IMR-90 (cell line): ENCODE data around the gene CCL14. TPM values are rescaled to one million over a fixed set of nuclear protein-coding genes. Genes with fewer than 3 reads are reported as not detected.
"Not testable (repeated sequence)": the region's sequence is repeated elsewhere in the genome, so short reads cannot be mapped to it uniquely, and the experiment has no call there.

ENCODE experiments used
- ATAC-seq: fragments of 200-7000 bp; cut with Tn5 transposase; 2 replicates; pipeline ENCODE4 v1.9.1; 2020; ENCODE audit warnings: low read depth, mild to moderate bottlenecking, moderate library complexity
- BruUV-seq: library from RNA; stranded (reverse); fragments of 400-500 nt; replicated peaks from 2 replicates; lab custom pipeline; 2021; lab: Mats Ljungman, UMichigan
- CTCF ChIA-PET: fragments of 300-600 bp; formaldehyde crosslinking; extraction: SDS; loops from one replicate; lab custom pipeline; 2021; ENCODE audit warnings: antibody characterized with exemption; lab: Yijun Ruan, JAX
- POLR2A ChIA-PET: fragments of 300-600 bp; sonication (Branson Sonifier 250); formaldehyde crosslinking; loops from one replicate; lab custom pipeline; 2022; ENCODE audit warnings: antibody characterized with exemption; ENCODE audit not compliant: unreplicated experiment; lab: Charles Lee
- DNase-seq: peaks from one replicate; pipeline ENCODE4 v3.0.0; 2013
- H2AFZ ChIP-seq: replicated peaks from 2 replicates; pipeline ENCODE3; 2013; ENCODE audit warnings: low read length, mild to moderate bottlenecking; ENCODE audit not compliant: poor library complexity
- H2AK5ac ChIP-seq: 2 replicates; pipeline ENCODE4 v1.6.1; 2013; ENCODE audit warnings: low read depth, low read length, inconsistent platforms
- H2AK9ac ChIP-seq: replicated peaks from 2 replicates; pipeline ENCODE3; 2013; ENCODE audit warnings: mild to moderate bottlenecking, low read depth, low read length, moderate library complexity; ENCODE audit not compliant: poor library complexity
- H2BK120ac ChIP-seq: 2 replicates; pipeline ENCODE4 v1.6.1; 2013; ENCODE audit warnings: low read depth, low read length, inconsistent platforms
- H2BK15ac ChIP-seq: 3 replicates; pipeline ENCODE4 v1.6.1; 2013; ENCODE audit warnings: low read depth, low read length, inconsistent platforms
- H2BK20ac ChIP-seq: 2 replicates; pipeline ENCODE4 v1.6.1; 2013; ENCODE audit warnings: low read depth, mild to moderate bottlenecking, inconsistent platforms, low read length, moderate library complexity
- H2BK5ac ChIP-seq: 2 replicates; pipeline ENCODE4 v1.6.1; 2013; ENCODE audit warnings: mild to moderate bottlenecking, low read depth, low read length, inconsistent platforms; ENCODE audit not compliant: poor library complexity, severe bottlenecking
- H3K14ac ChIP-seq: replicated peaks from 2 replicates; pipeline ENCODE4 v1.6.1; 2013; ENCODE audit warnings: low read depth, low read length, inconsistent platforms
- H3K18ac ChIP-seq: 2 replicates; pipeline ENCODE4 v1.6.1; 2013; ENCODE audit warnings: low read depth, low read length, control low read depth
- H3K23ac ChIP-seq: 2 replicates; pipeline ENCODE4 v1.6.1; 2013; ENCODE audit warnings: low read depth, low read length, inconsistent platforms
- H3K27ac ChIP-seq: 2 replicates; pipeline ENCODE4 v1.5.1; 2013; ENCODE audit warnings: mild to moderate bottlenecking, control low read depth, low read length; ENCODE audit not compliant: insufficient read depth
- H3K27me3 ChIP-seq: 2 replicates; pipeline ENCODE4 v1.6.1; 2013; ENCODE audit warnings: low read length; ENCODE audit not compliant: control insufficient read depth, insufficient read depth
- H3K36me3 ChIP-seq: 2 replicates; pipeline ENCODE4 v1.6.1; 2013; ENCODE audit warnings: low read length, mixed read lengths; ENCODE audit not compliant: control insufficient read depth, insufficient read depth
- H3K4ac ChIP-seq: 2 replicates; pipeline ENCODE4 v1.6.1; 2013; ENCODE audit warnings: low read depth, low read length, inconsistent platforms
- H3K4me1 ChIP-seq: 2 replicates; pipeline ENCODE4 v1.6.1; 2013; ENCODE audit warnings: low read length, mixed read lengths; ENCODE audit not compliant: control insufficient read depth, insufficient read depth
- H3K4me2 ChIP-seq: 2 replicates; pipeline ENCODE4 v1.6.1; 2013; ENCODE audit warnings: low read depth, mild to moderate bottlenecking, control low read depth, low read length, moderate library complexity
- H3K4me3 ChIP-seq: 2 replicates; pipeline ENCODE4 v1.5.1; 2013; ENCODE audit warnings: low read depth, mild to moderate bottlenecking, control low read depth, low read length, moderate library complexity; ENCODE audit not compliant: insufficient read depth
- H3K56ac ChIP-seq: 2 replicates; pipeline ENCODE4 v1.6.1; 2013; ENCODE audit warnings: low read length, inconsistent platforms; ENCODE audit not compliant: insufficient read depth; ENCODE audit errors: extremely low read depth
- H3K79me1 ChIP-seq, 2 experiments: 2 replicates each; pipeline ENCODE4 v1.6.1; 2013; ENCODE audit warnings: low read length in 2 of 2, inconsistent platforms in 1 of 2, low read depth in 1 of 2
- H3K9ac ChIP-seq: 2 replicates; pipeline ENCODE4 v1.6.1; 2013; ENCODE audit warnings: low read depth, low read length, control low read depth
- H3K9me1 ChIP-seq: 2 replicates; pipeline ENCODE4 v1.6.1; 2013; ENCODE audit warnings: low read length, inconsistent platforms; ENCODE audit not compliant: insufficient read depth
- H3K9me3 ChIP-seq: 2 replicates; pipeline ENCODE4 v1.6.1; 2013; ENCODE audit warnings: low read length; ENCODE audit not compliant: control insufficient read depth, insufficient read depth
- H4K20me1 ChIP-seq: 2 replicates; pipeline ENCODE4 v1.6.1; 2013; ENCODE audit warnings: low read length, inconsistent platforms; ENCODE audit not compliant: insufficient read depth
- H4K5ac ChIP-seq: 2 replicates; pipeline ENCODE4 v1.6.1; 2013; ENCODE audit warnings: mild to moderate bottlenecking, low read depth, low read length, control low read depth
- H4K8ac ChIP-seq, 2 experiments: 2 replicates each; pipeline ENCODE4 v1.6.1; 2013; ENCODE audit warnings: low read depth in 2 of 2, low read length in 2 of 2, control low read depth in 1 of 2, inconsistent platforms in 1 of 2
- H4K91ac ChIP-seq: 2 replicates; pipeline ENCODE4 v1.6.1; 2013; ENCODE audit warnings: low read depth, low read length, inconsistent platforms; ENCODE audit not compliant: insufficient read depth
- WGBS, 2 experiments: methylation state at CpG; one replicate each; pipeline versions ENCODE4 v1.1.5 to v1.1.7; 2013; ENCODE audit warnings: missing lambda C conversion rate in 2 of 2; ENCODE audit not compliant: insufficient read length in 1 of 2; ENCODE audit errors: extremely low coverage in 2 of 2; 5-methylcytosine and 5-hydroxymethylcytosine counted together
- dilution Hi-C: fragments of 300-500 bp; cut with HindIII; formaldehyde crosslinking; loops from one replicate; pipeline ENCODE4 v1.14.3; 2018; ENCODE audit warnings: low sequenced_read_pairs; ENCODE audit not compliant: unreplicated experiment
- in situ Hi-C: fragments of 300-500 bp; cut with MboI; formaldehyde crosslinking; loops from 3 replicates; pipeline ENCODE4 v1.14.3; 2019; ENCODE audit warnings: low sequenced_read_pairs, inconsistent platforms, mixed read lengths
- intact Hi-C: fragments of 100-400 bp; cut with micrococcal nuclease; formaldehyde crosslinking; loops from 2 replicates; pipeline ENCODE4 v1.10.0; 2022
- polyA plus RNA-seq, 3 experiments: library from polyadenylated mRNA; depleted of rRNA; stranded (reverse); fragments of >200 nt; gene quantifications; 2 replicates each; pipeline ENCODE4 v1.2.3, GENCODE V29; 2012; ENCODE audit warnings: low replicate concordance in 1 of 3
- total RNA-seq: library from RNA; depleted of rRNA; stranded (reverse); fragments of >200 nt; gene quantifications from 2 replicates; pipeline ENCODE4 v1.2.3, GENCODE V29; 2012

The CCL14 gene
- total and polyA plus RNA-seq, 2 of the 4 experiments (the other 2 are of a cell fraction), result not detected

DNA sequence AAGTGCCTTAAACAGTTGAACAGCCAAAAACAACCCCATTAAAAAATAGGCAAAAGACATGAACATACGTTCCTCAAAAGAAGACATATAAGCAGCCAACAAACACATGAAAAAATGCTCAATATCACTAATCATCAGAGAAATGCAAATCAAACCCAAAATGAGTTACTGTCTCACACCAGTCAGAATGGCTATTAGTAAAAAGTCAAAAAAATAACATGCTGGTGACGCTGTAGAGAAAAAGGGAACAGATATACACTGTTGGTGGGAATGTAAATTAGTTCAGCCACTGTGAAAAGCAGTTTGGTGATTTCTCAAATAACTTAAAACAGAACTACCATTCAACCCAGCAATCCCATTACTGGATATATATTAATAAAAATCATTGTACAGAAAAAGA, 8.8 kb upstream of the CCL14 start:
- no CpG with 5 or more reads among the region's 2 CpGs for WGBS, 2 experiments
- H3K9me3 ChIP-seq, H3K9me1 ChIP-seq, DNase-seq, POLR2A ChIA-PET, H3K4me3 ChIP-seq, H3K9ac ChIP-seq, H3K4ac ChIP-seq, H2BK15ac ChIP-seq, H3K27me3 ChIP-seq, intact Hi-C loops, H3K36me3 ChIP-seq, H3K14ac ChIP-seq, H4K8ac ChIP-seq, H3K79me1 ChIP-seq, H3K56ac ChIP-seq, dilution Hi-C loops, in situ Hi-C loops, H2BK120ac ChIP-seq, H3K23ac ChIP-seq, H2BK5ac ChIP-seq, CTCF ChIA-PET, H2BK20ac ChIP-seq, H4K91ac ChIP-seq, H2AK9ac ChIP-seq, H3K18ac ChIP-seq, H3K4me1 ChIP-seq, ATAC-seq, H3K4me2 ChIP-seq, H2AFZ ChIP-seq, H2AK5ac ChIP-seq, H3K27ac ChIP-seq, H4K5ac ChIP-seq, BruUV-seq, H4K20me1 ChIP-seq: not testable (repeated sequence)
